H1 (cell line): ENCODE results near the gene B3GNT2.

Experiments used
- ATF2 ChIP-seq: IDR thresholded peaks from 2 replicates; pipeline ENCODE4 v1.6.1; 2012; ENCODE audit warnings: low read length, inconsistent platforms
- CEBPB ChIP-seq: IDR thresholded peaks from 2 replicates; pipeline ENCODE4 v1.6.1; 2012; ENCODE audit warnings: low read depth, low read length
- CTCF ChIP-seq, 3 experiments: IDR thresholded peaks; 1 replicate in 2 of 3; 2 replicates in 1 of 3; pipeline versions ENCODE4 v1.5.1 to v1.6.1; 2011; ENCODE audit warnings: low read length in 3 of 3, mild to moderate bottlenecking in 3 of 3, inconsistent platforms in 2 of 3, low read depth in 1 of 3, moderate library complexity in 1 of 3; ENCODE audit not compliant: insufficient read depth in 1 of 3; ENCODE audit errors: control extremely low read depth in 1 of 3
- EP300 ChIP-seq, 2 experiments: IDR thresholded peaks; 1 replicate in 1 of 2; 2 replicates in 1 of 2; pipeline ENCODE4 v1.6.1; 2011 to 2012; ENCODE audit warnings: low read depth in 2 of 2, low read length in 2 of 2, mild to moderate bottlenecking in 2 of 2, borderline replicate concordance in 1 of 2, inconsistent platforms in 1 of 2, moderate library complexity in 1 of 2
- HDAC2 ChIP-seq, 2 experiments: fragments of 300-600 bp in 1 of 2; sonication (generic) in 1 of 2; IDR thresholded peaks; 2 replicates each; pipeline ENCODE4 v1.6.1; 2011 to 2012; ENCODE audit warnings: low read depth in 2 of 2, low read length in 2 of 2, mild to moderate bottlenecking in 2 of 2, moderate library complexity in 2 of 2, borderline replicate concordance in 1 of 2, inconsistent platforms in 1 of 2
- POLR2A ChIP-seq, 2 experiments: IDR thresholded peaks; 1 replicate in 1 of 2; 2 replicates in 1 of 2; pipeline ENCODE4 v1.6.1; 2011; ENCODE audit warnings: low read depth in 2 of 2, low read length in 2 of 2, mild to moderate bottlenecking in 2 of 2; ENCODE audit errors: control extremely low read depth in 1 of 2
- POLR2AphosphoS5 ChIP-seq: IDR thresholded peaks from 2 replicates; pipeline ENCODE4 v1.6.1; 2011; ENCODE audit warnings: low read depth, low read length
- RAD21 ChIP-seq, 2 experiments: IDR thresholded peaks in 1 of 2; conservative IDR thresholded peaks in 1 of 2; 2 replicates each; pipeline ENCODE4 v1.6.1; 2011; ENCODE audit warnings: low read depth in 2 of 2, low read length in 2 of 2, improper control_type of control experiment in 1 of 2, inconsistent platforms in 1 of 2, mild to moderate bottlenecking in 1 of 2, moderate library complexity in 1 of 2
- SIRT6 ChIP-seq: IDR thresholded peaks from one replicate; pipeline ENCODE4 v1.7.1; 2012; ENCODE audit warnings: low read length, inconsistent platforms
- USF2 ChIP-seq: IDR thresholded peaks from 2 replicates; pipeline ENCODE4 v1.6.1; 2011; ENCODE audit warnings: low read length, improper control_type of control experiment

- TF ChIP-seq POLR2A (IDR thresholded peaks at IDR 0.05; ENCODE audit: control extremely low read depth in 1 of 2, low read depth in 2 of 2, low read length in 2 of 2) (no peak), CTCF (IDR thresholded peaks at IDR 0.05; ENCODE audit: control extremely low read depth in 1 of 3, insufficient read depth in 1 of 3, low read depth in 1 of 3, low read length in 3 of 3) (no peak), HDAC2 (IDR thresholded peaks at IDR 0.05; ENCODE audit: borderline replicate concordance in 1 of 2, low read depth in 2 of 2, low read length in 2 of 2) (no peak), CEBPB (no peak), RAD21 (IDR thresholded peaks at IDR 0.05 in 1 of 2, conservative IDR thresholded peaks at IDR 0.05 in 1 of 2; ENCODE audit: low read depth in 2 of 2, low read length in 2 of 2) (no peak), USF2 (no peak), POLR2AphosphoS5 (no peak), EP300 (IDR thresholded peaks at IDR 0.05; ENCODE audit: borderline replicate concordance in 1 of 2, low read depth in 2 of 2, low read length in 2 of 2) (no peak), ATF2 (no peak), SIRT6 (no peak)
Measured at GRCh38 chr2:62267696-62268095, 71.8 kb downstream of the B3GNT2 start.
